ENCODE measurements around the gene ZNF473.

The ZNF473 gene

DNA sequence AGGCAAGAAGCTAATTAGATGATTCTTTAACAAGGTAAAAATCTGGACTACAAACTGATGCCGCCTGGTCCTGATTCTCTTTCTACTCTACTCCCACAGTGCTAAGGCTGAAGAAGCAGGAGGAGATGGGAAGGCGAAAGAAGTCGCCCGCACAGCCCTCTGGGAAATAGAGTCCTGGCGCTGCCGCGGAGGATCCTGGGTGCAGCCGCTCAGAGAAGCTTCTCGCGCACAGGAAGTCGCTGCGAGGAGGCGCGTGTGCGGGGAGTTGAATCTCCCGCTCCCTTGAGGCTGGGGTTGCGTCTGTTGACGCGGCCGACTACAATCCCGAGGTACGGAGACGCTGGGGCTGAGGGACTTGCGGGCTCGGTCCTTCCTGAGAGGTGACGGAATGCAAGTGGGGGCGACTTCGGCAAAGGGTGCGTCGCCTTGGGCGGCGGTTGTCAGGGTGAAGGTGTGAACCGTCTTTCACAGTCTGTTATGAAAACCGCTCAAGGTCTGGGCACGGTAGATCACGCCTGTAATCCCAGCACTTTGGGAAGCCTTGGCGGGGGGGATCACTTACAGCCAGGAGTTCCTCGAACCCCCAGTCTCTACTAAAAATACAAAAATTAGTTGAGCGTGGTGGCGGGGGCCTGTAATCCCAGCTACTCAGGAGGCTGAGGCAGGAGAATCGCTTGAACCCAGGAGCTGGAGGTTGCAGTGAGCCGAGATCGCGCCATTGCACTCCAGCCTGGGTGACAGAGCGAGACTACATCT, at the start of gene ZNF473:
Gene ZNF473, plus strand, starts transcription at position 212 of the 756 bp plus-strand sequence. CDS start 5,078 bp downstream, outside the sequence.
- peak; percentile 96 for DNase-seq (ENCODE audit: low read depth)

- no peak for DNase-seq (ENCODE audit: low read depth)
These were observed 49.3 kb upstream of the ZNF473 start for GRCh38 chr19:49976496-49976895.

DNA sequence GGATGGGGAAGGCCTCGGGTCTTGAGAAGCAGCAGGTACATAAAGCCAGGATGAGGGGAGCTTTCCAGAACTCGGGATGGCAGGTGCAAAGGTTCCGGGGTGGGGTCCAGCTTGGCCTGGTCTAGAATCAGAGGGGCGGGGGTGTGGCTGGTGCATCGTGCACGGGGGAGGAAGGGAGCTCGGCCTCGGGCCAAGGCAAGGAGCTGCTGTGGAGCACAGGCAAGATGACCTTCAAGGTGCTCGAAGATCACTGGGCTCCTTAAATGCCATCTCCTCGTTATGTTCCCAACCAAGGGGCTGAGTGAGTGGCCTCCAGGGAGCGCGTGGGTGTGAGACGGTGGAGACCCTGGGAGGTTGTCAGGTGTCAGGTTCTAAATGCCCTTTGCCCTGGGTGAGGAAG, 48.7 kb upstream of the ZNF473 start:
- DNase-seq (ENCODE audit: low read depth), result no peak

DNA sequence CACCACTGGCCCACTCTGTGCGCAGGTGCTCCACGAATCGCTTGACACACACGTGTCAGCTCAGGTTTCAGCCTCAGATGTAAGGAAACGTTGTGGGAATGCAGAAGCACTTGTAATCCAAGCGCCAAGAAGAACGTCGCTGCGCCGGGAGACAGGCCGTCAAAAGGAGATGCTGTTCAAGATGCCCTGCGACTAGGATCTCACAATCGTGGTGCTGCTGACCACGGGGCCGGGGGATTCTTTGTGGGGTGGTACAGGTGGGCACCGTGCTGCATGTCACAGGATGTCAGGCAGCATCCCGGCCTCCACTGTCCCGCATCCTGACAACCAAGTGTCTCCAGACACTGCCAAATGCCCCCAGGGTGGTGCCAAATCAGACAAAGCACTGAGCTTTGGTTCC, 47.9 kb upstream of the ZNF473 start:
- DNase-seq (ENCODE audit: low read depth), result no peak

GRCh38 chr19:49978324-49978723, 47.5 kb upstream of the ZNF473 start:
- no peak for DNase-seq (ENCODE audit: low read depth)

DNA sequence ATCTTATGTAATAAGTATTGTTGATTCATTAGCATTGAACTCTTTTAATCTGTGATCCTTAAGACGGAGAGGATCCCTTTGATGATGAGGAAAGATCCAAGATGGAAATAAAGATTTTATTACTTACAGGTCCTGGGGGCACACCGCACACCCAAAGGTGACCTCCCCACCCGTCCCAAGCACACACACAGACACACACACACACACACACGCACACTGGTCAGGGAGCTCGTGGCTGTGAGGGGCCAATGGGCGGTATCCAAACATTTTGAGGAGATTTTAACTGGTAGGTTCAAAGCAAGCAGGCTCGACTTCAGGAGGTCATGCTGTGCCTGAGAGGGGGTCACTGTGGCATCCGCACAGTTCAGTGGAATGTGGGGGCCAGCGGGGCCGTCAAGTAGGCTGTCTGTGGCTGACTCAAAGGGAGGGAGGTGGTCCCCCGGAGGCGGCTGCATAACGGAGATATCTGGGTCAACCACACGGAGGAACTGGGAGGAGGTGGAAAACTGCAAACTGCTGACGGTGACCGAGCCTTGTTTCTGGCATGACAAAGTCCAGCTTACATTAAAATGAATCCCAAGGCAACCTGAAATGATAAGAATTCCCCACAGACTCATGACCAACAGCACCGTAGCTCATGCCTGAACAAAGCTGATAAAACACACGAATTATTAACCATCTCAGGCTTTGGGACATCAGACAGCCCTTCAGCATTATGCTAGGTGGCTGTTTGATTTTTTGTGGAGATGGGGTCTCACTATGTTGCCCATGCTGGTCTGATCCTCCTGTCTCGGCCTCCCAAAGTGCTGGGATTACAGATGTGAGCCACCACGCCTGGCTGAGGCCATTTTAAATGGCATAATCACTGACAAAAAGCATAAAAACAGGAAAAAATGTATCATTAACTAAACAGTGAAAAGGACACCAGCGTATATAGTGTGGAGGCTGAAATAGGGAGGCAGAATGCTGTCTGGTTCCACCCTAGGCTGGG, 43.9 kb upstream of the ZNF473 start:
- no peak for DNase-seq (ENCODE audit: low read depth)

GRCh38 chr19:49983645-49984229, 42.1 kb upstream of the ZNF473 start:
- DNase-seq (ENCODE audit: low read depth), result no peak

DNA sequence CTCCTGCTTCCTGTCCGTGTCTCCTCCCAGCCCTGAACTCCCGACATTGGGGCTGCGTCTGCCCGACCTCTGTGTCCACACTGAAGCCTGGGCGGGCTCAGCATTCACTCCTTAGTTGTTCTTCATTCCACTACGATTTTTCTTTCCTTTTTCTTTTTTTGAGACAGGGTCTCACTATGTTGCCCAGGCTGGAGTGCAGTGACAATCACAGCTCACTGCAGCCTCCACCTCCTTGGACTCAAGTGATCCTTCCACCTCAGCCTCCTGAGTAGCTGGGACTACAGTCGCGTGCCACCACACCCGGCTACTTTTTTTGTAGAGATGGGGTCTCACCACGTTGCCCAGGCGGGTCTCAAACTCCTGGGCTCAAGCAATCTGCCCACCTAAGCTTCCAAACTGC, 41.3 kb upstream of the ZNF473 start:
- DNase-seq (ENCODE audit: low read depth), result no peak

DNA sequence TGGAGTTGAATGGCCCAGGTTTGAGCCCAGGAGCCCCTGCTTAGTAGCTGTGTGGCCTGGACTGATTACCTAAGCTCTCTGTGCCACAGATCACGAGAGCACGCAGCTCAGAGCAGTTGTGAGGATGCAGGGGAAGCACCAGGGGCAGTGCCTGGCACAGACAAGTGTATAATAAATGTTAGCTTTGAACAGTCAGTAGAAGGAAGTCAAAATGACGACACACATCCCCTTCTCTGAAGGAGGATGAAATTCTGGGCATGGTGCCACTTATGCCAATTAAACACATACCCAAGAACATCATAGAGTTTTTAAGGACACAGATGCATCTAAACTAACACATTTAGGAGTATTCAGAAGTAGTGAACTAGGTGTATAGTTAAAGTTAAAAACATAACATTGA, 39.9 kb upstream of the ZNF473 start:
- DNase-seq (ENCODE audit: low read depth), result no peak

GRCh38 chr19:49986354-49986753, 39.5 kb upstream of the ZNF473 start:
- no peak for DNase-seq (ENCODE audit: low read depth)

- peak; percentile 79 for DNase-seq (ENCODE audit: low read depth)
These were observed 38.6 kb upstream of the ZNF473 start for GRCh38 chr19:49987159-49987698.

DNA sequence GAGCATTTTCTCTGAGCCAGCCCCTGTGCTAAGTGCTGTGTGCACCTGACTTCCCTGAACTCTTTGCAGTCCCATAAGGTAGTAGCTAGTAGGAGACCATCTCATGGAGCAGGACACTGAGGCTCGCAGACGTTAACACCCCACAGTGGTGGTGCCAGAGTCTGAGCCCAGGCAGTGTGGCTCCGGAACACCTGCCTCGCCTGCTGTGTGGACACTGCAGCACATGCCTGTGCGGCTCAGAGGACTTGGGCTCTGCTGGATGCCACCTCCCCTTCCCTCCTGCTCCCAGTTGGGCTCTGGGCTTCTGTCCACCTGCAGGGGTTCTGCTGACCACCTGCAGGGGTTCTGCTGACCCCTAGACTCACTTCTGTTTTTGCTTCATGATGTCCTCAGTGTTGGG, 37.8 kb upstream of the ZNF473 start:
- no peak for DNase-seq (ENCODE audit: low read depth)

DNA sequence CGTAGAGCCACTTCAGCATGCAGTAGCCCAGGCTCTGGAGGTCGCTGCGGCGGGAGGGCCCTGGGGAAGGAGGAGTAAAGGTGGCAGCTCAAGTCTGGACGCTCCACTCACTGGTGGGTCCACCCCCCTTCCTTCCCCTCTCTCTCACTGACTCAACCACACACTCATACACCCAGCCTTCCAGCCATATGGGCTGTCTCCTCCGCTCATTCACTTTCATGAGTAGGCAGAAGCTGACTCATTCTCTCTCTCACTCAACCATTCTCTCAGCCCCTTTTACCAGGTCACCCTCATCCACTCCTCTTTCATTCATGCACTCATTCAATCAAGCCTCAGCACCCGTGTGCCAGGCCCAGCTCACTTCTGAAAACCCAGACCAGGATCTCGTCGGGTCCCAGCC, 37.4 kb upstream of the ZNF473 start:
- DNase-seq (ENCODE audit: low read depth), result no peak

- DNase-seq (ENCODE audit: low read depth), result no peak
These were observed 28.1 kb upstream of the ZNF473 start for GRCh38 chr19:49997709-49998108.

DNA sequence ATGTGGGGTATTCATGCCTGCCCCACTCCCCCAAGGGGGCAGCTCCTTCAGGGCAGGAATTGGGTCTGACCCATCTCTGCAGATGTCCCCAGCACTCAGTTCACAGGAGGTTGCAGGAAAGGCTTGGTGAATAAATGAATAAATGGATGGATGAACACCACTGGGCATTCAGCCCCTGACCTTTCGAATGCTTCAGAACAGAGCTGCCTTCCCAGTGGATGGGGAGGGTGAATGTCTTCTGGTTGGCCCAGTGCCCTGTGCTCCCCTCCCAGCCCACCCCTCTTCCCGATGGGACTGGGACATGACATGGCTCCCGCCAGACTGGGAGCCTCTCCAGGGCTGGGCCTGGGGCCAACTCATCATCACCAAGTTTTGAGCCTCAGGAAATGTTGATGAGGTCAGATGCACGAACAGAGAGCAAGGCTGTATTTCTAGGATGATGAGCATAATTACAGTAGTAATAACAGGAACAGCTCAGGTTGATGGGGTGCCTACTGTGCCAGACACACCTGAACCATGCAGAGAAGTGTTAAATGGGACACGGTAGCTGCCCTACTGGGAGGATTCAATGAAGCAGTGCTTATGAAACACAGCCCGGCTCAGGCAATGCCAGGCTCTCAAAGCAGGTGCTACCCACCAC, 26.3 kb upstream of the ZNF473 start:
- no peak for DNase-seq (ENCODE audit: low read depth)

DNA sequence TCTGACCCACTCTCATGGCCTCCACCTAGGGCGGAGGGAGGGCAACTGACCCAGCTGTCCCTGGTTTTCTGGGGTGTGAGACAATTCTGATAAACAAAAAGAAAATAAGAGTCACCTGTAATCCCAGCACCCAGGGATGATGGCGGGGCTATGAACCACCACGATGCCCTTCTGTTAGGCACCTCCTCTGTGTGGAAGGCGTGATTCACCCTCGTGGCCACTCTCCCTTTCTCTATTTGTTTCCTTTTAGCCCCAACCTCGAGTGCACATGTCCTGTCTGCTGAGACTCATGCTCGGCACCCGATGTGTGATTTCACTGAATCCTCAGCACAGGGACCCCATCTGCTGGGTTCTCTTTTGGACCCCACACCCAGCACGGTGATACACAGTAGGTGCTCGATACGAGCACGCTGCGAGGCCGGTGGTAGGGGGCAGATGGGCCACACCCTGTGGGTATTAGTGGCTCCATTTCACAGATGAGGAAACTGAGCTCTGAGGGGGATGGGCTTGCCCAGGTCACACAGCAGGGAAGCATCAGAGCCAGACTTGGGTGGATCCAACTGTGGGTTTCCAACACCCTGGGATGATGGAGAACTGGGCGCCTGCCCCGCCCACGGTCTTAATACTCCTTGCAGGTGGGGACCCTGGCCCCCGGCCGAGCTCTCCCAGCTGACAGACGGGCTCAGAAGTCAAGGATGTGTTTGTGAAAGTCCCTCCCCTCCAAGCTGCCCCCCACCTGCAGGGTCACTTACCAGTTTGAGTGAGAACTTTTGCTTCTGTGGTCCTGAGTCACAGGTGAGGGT, 25.6 kb upstream of the ZNF473 start:
- DNase-seq (ENCODE audit: low read depth), result no peak

DNA sequence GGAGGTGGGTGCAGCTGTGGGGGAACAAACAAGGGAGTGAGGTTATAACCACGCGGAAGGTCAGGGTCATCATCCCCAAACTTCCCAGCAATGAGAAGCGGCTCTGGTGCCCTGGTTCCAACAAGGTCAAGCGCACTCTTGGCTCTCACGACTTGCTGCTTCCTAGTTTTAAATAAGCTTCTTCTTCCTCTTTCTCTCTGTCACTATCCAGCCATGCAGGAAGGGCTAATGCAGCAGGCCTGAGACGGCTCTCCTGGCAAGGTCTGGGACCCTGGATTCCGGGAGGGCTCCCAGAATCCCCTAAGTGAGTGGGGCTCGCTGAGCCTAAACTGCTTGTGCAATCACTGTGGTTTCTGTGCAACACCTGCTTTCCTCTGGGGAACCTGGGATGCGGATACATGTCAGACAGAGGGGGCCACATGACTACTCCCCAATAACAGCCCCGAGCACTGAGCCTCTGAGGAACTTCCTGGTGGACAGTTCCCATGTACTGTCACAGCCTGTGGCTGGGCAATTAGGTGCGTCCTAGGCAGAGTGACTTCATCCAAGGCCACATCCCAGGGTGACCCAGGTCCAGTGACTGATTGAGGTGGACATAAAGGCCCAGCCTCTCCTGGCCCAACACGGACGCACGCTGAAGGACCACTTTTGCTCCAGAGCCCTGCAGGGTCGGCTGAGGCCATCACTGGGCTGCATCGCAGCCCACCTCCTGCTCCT, 24.8 kb upstream of the ZNF473 start:
- DNase-seq (ENCODE audit: low read depth), result no peak

- DNase-seq (ENCODE audit: low read depth), result no peak
These were observed 24.0 kb upstream of the ZNF473 start for GRCh38 chr19:50001775-50002174.

- DNase-seq (ENCODE audit: low read depth), result no peak
These were observed 23.3 kb upstream of the ZNF473 start for GRCh38 chr19:50002386-50002960.

- DNase-seq (ENCODE audit: low read depth), result no peak
These were observed 22.5 kb upstream of the ZNF473 start for GRCh38 chr19:50003254-50003788.

Data from fibroblast of gingiva (primary cell).